Raji (cell line): Measurements from ENCODE around the gene FZD7.

Source experiments
- POLR2A ChIP-seq: IDR thresholded peaks from 2 replicates; pipeline ENCODE4 v1.6.1; 2011; ENCODE audit warnings: low read depth, low read length, control low read depth; ENCODE audit not compliant: insufficient read depth

FZD7 gene

GRCh38 chr2:202033317-202034248 is at the start of gene FZD7:
FZD7 (plus strand) TSS chr2:202033855; CDS start chr2:202034648, 793 bp downstream.
- no peak for TF ChIP-seq POLR2A

- TF ChIP-seq POLR2A, result no peak
Observed at GRCh38 chr2:201984333-201984732, 49.3 kb upstream of the FZD7 start.

- no peak for TF ChIP-seq POLR2A
Observed at GRCh38 chr2:201984800-201985525, 48.7 kb upstream of the FZD7 start.

GRCh38 chr2:201985728-201986462 is 47.8 kb upstream of the FZD7 start:
- no peak for TF ChIP-seq POLR2A

- TF ChIP-seq POLR2A, result no peak
Observed at GRCh38 chr2:201986463-201986735, 47.3 kb upstream of the FZD7 start.

- no peak for TF ChIP-seq POLR2A
Observed at GRCh38 chr2:201987426-201987825, 46.2 kb upstream of the FZD7 start.

- no peak for TF ChIP-seq POLR2A
Observed at GRCh38 chr2:201990069-201990468, 43.6 kb upstream of the FZD7 start.

- no peak for TF ChIP-seq POLR2A
Observed at GRCh38 chr2:201992960-201993359, 40.7 kb upstream of the FZD7 start.

GRCh38 chr2:201994973-201995638 is 38.5 kb upstream of the FZD7 start:
- no peak for TF ChIP-seq POLR2A

- no peak for TF ChIP-seq POLR2A
Observed at GRCh38 chr2:201996006-201996405, 37.6 kb upstream of the FZD7 start.

- TF ChIP-seq POLR2A, result no peak
Observed at GRCh38 chr2:201996679-201997314, 36.9 kb upstream of the FZD7 start.

- no peak for TF ChIP-seq POLR2A
Observed at GRCh38 chr2:201999279-201999678, 34.4 kb upstream of the FZD7 start.

GRCh38 chr2:202001826-202002225 is 31.8 kb upstream of the FZD7 start:
- TF ChIP-seq POLR2A, result no peak

- TF ChIP-seq POLR2A, result no peak
Observed at GRCh38 chr2:202002381-202002780, 31.3 kb upstream of the FZD7 start.
